WTC11 (cell line): ENCODE data around the gene TST. TPM values are rescaled to one million over a fixed set of nuclear protein-coding genes. Genes with fewer than 3 reads are reported as not detected.
"Not testable (repeated sequence)": the region's sequence is repeated elsewhere in the genome, so short reads cannot be mapped to it uniquely, and the experiment has no call there.

Experiments
- ATAC-seq: fragments of 200-7000 bp; cut with Tn5 transposase; 2 replicates; pipeline ENCODE4 v1.10.0; 2021; ENCODE audit warnings: mild to moderate bottlenecking, moderate library complexity
- CTCF ChIA-PET: fragments of 300-600 bp; sonication (Branson Sonifier 250); formaldehyde crosslinking; loops from one replicate; lab custom pipeline; 2021; ENCODE audit warnings: antibody characterized with exemption; lab: Charles Lee
- POLR2A ChIA-PET: fragments of 350-600 bp; sonication (Branson Sonifier 250); formaldehyde crosslinking; loops from one replicate; lab custom pipeline; 2021; ENCODE audit warnings: antibody characterized with exemption; lab: Charles Lee
- DNase-seq: peaks from one replicate; pipeline ENCODE4 v3.0.0; 2021; ENCODE audit warnings: low spot score
- H3K27ac Mint-ChIP-seq: 2 replicates; pipeline ENCODE4 v1.8.0; 2021; ENCODE audit warnings: mixed read lengths
- H3K27me3 Mint-ChIP-seq: 2 replicates; pipeline ENCODE4 v1.8.0; 2021; ENCODE audit warnings: low read depth, mild to moderate bottlenecking, moderate library complexity, mixed read lengths
- H3K36me3 Mint-ChIP-seq: 2 replicates; pipeline ENCODE4 v1.8.0; 2021; ENCODE audit warnings: mixed read lengths
- H3K4me1 Mint-ChIP-seq: 2 replicates; pipeline ENCODE4 v1.8.0; 2022; ENCODE audit warnings: mixed read lengths
- H3K4me3 Mint-ChIP-seq: 2 replicates; pipeline ENCODE4 v1.8.0; 2021; ENCODE audit warnings: mild to moderate bottlenecking, moderate library complexity, mixed read lengths
- H3K9me3 Mint-ChIP-seq: 2 replicates; pipeline ENCODE4 v1.8.0; 2021; ENCODE audit warnings: mixed read lengths
- ATF6 ChIP-seq: sonication (generic); formaldehyde crosslinking; IDR thresholded peaks from 2 replicates; pipeline ENCODE4 v1.8.1; 2023; ENCODE audit warnings: mild to moderate bottlenecking, missing genetic modification reagents
- CDX4 ChIP-seq: fragments of 250-450 bp; sonication (Bioruptor Pico); IDR thresholded peaks from 2 replicates; pipeline ENCODE4 v1.9.0; 2021; ENCODE audit warnings: moderate library complexity, mild to moderate bottlenecking, inconsistent platforms, borderline replicate concordance
- E2F5 ChIP-seq: sonication (generic); formaldehyde crosslinking; IDR thresholded peaks from 2 replicates; pipeline ENCODE4 v1.8.1; 2022; ENCODE audit warnings: mild to moderate bottlenecking, moderate library complexity, missing genetic modification reagents
- IRF2 ChIP-seq: sonication (generic); formaldehyde crosslinking; IDR thresholded peaks from 2 replicates; pipeline ENCODE4 v1.8.0; 2022; ENCODE audit warnings: low read depth, missing genetic modification reagents, borderline replicate concordance
- JAZF1 ChIP-seq: fragments of 250-450 bp; sonication (Bioruptor Pico); IDR thresholded peaks from 2 replicates; pipeline ENCODE4 v1.9.0; 2021; ENCODE audit warnings: moderate library complexity, mild to moderate bottlenecking, inconsistent platforms
- JUN ChIP-seq: sonication (generic); formaldehyde crosslinking; IDR thresholded peaks from 2 replicates; pipeline ENCODE4 v1.8.0; 2023; ENCODE audit warnings: mild to moderate bottlenecking, missing genetic modification reagents
- NFE2L1 ChIP-seq: sonication (generic); formaldehyde crosslinking; IDR thresholded peaks from 2 replicates; pipeline ENCODE4 v1.8.1; 2023; ENCODE audit warnings: missing genetic modification reagents
- PRDM15 ChIP-seq: sonication (generic); formaldehyde crosslinking; IDR thresholded peaks from 2 replicates; pipeline ENCODE4 v1.8.0; 2022; ENCODE audit warnings: missing genetic modification reagents
- PRRX2 ChIP-seq: fragments of 250-450 bp; sonication (Bioruptor Pico); IDR thresholded peaks from 2 replicates; pipeline ENCODE4 v1.8.0; 2021; ENCODE audit warnings: mild to moderate bottlenecking
- SMAD3 ChIP-seq: sonication (generic); formaldehyde crosslinking; IDR thresholded peaks from 2 replicates; pipeline ENCODE4 v1.8.0; 2022; ENCODE audit warnings: missing genetic modification reagents, mild to moderate bottlenecking, borderline replicate concordance
- SOX15 ChIP-seq: fragments of 250-450 bp; sonication (Bioruptor Pico); IDR thresholded peaks from 2 replicates; pipeline ENCODE4 v1.9.0; 2021; ENCODE audit warnings: mild to moderate bottlenecking
- USF2 ChIP-seq: sonication (generic); formaldehyde crosslinking; IDR thresholded peaks from 2 replicates; pipeline ENCODE4 v1.8.1; 2023; ENCODE audit warnings: mild to moderate bottlenecking, missing genetic modification reagents, moderate library complexity
- ZNF317 ChIP-seq: sonication (generic); formaldehyde crosslinking; IDR thresholded peaks from 2 replicates; pipeline ENCODE4 v1.8.1; 2023; ENCODE audit warnings: low read depth, mild to moderate bottlenecking, moderate library complexity, missing genetic modification reagents, borderline replicate concordance
- total RNA-seq: library from RNA; stranded (reverse); gene quantifications from 3 replicates; pipeline ENCODE4 v1.2.3, GENCODE V29; 2021

The TST gene
- total RNA-seq, 1 experiment from 2014 or later, result 24.4 TPM

GRCh38 chr22:36989012-36989411, 30.2 kb downstream of the TST start:
- H3K27ac Mint-ChIP-seq, ATAC-seq: not testable (repeated sequence)

GRCh38 chr22:36988075-36988832, 31.0 kb downstream of the TST start:
- DNase-seq (no peak), ATAC-seq (no peak)
- no peak overlapping the region for H3K27ac Mint-ChIP-seq
- H3K36me3 Mint-ChIP-seq, result peaks cover 11% of the 10 kb centered on the region; the same call in 1 of the 2 replicates
- no peak overlapping the region for H3K4me3 Mint-ChIP-seq
- CTCF ChIA-PET, result interaction anchor here (0.7 to 2.4 kb wide), 2 partner anchors 10 to 11 kb away, joined by 3 to 10 read pairs; no protein-coding TSS in a partner anchor
- H3K27me3 Mint-ChIP-seq, result peaks cover 32% of the 10 kb centered on the region
- H3K9me3 Mint-ChIP-seq, result peaks cover 27% of the 10 kb centered on the region
- TF ChIP-seq PRRX2 (CRISPR knock-in tag) (no peak), SMAD3 (CRISPR knock-in tag) (no peak), USF2 (CRISPR knock-in tag) (no peak), IRF2 (CRISPR knock-in tag) (no peak), ZNF317 (CRISPR knock-in tag) (no peak), NFE2L1 (no peak), SOX15 (CRISPR knock-in tag) (no peak), CDX4 (CRISPR knock-in tag) (no peak), ATF6 (CRISPR knock-in tag) (no peak), JAZF1 (CRISPR knock-in tag) (no peak), JUN (CRISPR knock-in tag) (no peak), PRDM15 (no peak), E2F5 (CRISPR knock-in tag) (no peak)
- TF ChIP-seq, all 79 proteins: peak for 0
- POLR2A ChIA-PET, result no interaction called here
- H3K4me1 Mint-ChIP-seq, result no peaks in the 10 kb centered on the region

More at GRCh38 chr22:36989012-36989411, 30.2 kb downstream of the TST start:
- Mint-ChIP-seq H3K36me3 (peaks cover 11% of the 10 kb centered on the region; the same call in 1 of the 2 replicates), H3K27me3 (peaks cover 32% of the 10 kb centered on the region), H3K9me3 (peaks cover 27% of the 10 kb centered on the region)
- CTCF ChIA-PET, H3K4me1 Mint-ChIP-seq, DNase-seq, H3K4me3 Mint-ChIP-seq: not testable (repeated sequence)
- POLR2A ChIA-PET, result interaction anchor here (0.6 kb wide), 1 partner anchor 50 kb away, joined by 3 read pairs; no protein-coding TSS in a partner anchor
